HepG2 (cell line): Measurements from ENCODE around the gene SMYD4. TPM values are rescaled to one million over a fixed set of nuclear protein-coding genes. Genes with fewer than 3 reads are reported as not detected.

Experiments used
- ARNT ChIP-seq: fragments of 450-650 bp; IDR thresholded peaks from 2 replicates; pipeline ENCODE4 v1.6.1; 2017
- ARNTL ChIP-seq: sonication (generic); formaldehyde crosslinking; IDR thresholded peaks from 2 replicates; pipeline ENCODE4 v1.4.0; 2020; ENCODE audit warnings: mild to moderate bottlenecking, missing genetic modification reagents
- ERF ChIP-seq: IDR thresholded peaks from 2 replicates; pipeline ENCODE4 v1.6.1; 2018; ENCODE audit warnings: missing biosample characterization, missing genetic modification reagents
- HNRNPL ChIP-seq: fragments of 200-400 bp; formaldehyde crosslinking; IDR thresholded peaks from 2 replicates; pipeline ENCODE4 v1.6.1; 2017; ENCODE audit warnings: mild to moderate bottlenecking, low read depth, low read length
- MAFK ChIP-seq, 2 experiments: IDR thresholded peaks in 1 of 2; conservative IDR thresholded peaks in 1 of 2; 2 replicates each; pipeline ENCODE4 v1.6.1; 2011; ENCODE audit warnings: improper control_type of control experiment in 2 of 2, low read length in 2 of 2
- RARG ChIP-seq: sonication (generic); formaldehyde crosslinking; IDR thresholded peaks from 2 replicates; pipeline ENCODE4 v1.4.0; 2020; ENCODE audit warnings: low read depth, mild to moderate bottlenecking, missing genetic modification reagents
- SKI ChIP-seq: fragments of 450-650 bp; IDR thresholded peaks from one replicate; pipeline ENCODE4 v1.6.1; 2018; ENCODE audit warnings: mild to moderate bottlenecking; ENCODE audit not compliant: partially characterized antibody
- SMARCE1 ChIP-seq: fragments of 450-650 bp; IDR thresholded peaks from 2 replicates; pipeline ENCODE4 v1.6.1; 2017; ENCODE audit warnings: borderline replicate concordance
- SP4 ChIP-seq: sonication (generic); formaldehyde crosslinking; IDR thresholded peaks from 2 replicates; pipeline ENCODE4 v1.8.1; 2023; ENCODE audit warnings: mild to moderate bottlenecking, missing genetic modification reagents
- SSRP1 ChIP-seq: IDR thresholded peaks from 2 replicates; pipeline ENCODE4 v1.6.1; 2016; ENCODE audit warnings: control low read depth
- ZBTB33 ChIP-seq: sonication (generic); formaldehyde crosslinking; IDR thresholded peaks from 2 replicates; pipeline ENCODE4 v1.4.0; 2020; ENCODE audit warnings: missing genetic modification reagents
- ZBTB4 ChIP-seq: sonication (generic); formaldehyde crosslinking; IDR thresholded peaks from 2 replicates; pipeline ENCODE4 v1.4.0; 2020; ENCODE audit warnings: missing genetic modification reagents, mild to moderate bottlenecking, borderline replicate concordance
- ZNF281 ChIP-seq: sonication (generic); formaldehyde crosslinking; IDR thresholded peaks from 2 replicates; pipeline ENCODE4 v1.4.0; 2020; ENCODE audit warnings: missing genetic modification reagents, borderline replicate concordance
- ZNF317 ChIP-seq: sonication (generic); formaldehyde crosslinking; IDR thresholded peaks from 2 replicates; pipeline ENCODE4 v1.5.0; 2020; ENCODE audit warnings: mild to moderate bottlenecking, missing genetic modification reagents
- ZNF678 ChIP-seq: sonication (generic); formaldehyde crosslinking; IDR thresholded peaks from 2 replicates; pipeline ENCODE4 v1.4.0; 2020; ENCODE audit warnings: mild to moderate bottlenecking, missing genetic modification reagents
- ZNF800 ChIP-seq: sonication (generic); formaldehyde crosslinking; IDR thresholded peaks from 2 replicates; pipeline ENCODE4 v1.4.0; 2020; ENCODE audit warnings: missing genetic modification reagents
- ZSCAN9 ChIP-seq: IDR thresholded peaks from 2 replicates; pipeline ENCODE4 v1.6.1; 2016; ENCODE audit warnings: borderline replicate concordance
- polyA plus RNA-seq, 8 experiments: library from polyadenylated mRNA; depleted of rRNA in 3 of 8; stranded (reverse) in 7 of 8; unstranded in 1 of 8; fragments of >200 nt; fragmentation: Illumina TruSeq in 4 of 8; extraction: Trizol in 4 of 8; gene quantifications; 2 replicates each; pipeline versions ENCODE4 v1.2.1 to v1.2.3, GENCODE V29; 2011 to 2016; ENCODE audit warnings: low read depth in 4 of 8, missing spikeins in 1 of 8, mixed read lengths in 1 of 8; ENCODE audit not compliant: insufficient read depth in 1 of 8
- total RNA-seq, 5 experiments: library from RNA; depleted of rRNA; stranded (reverse); fragments of >200 nt; fragmentation: Illumina TruSeq; extraction: Trizol; gene quantifications; 2 replicates each; pipeline ENCODE4 v1.2.3, GENCODE V29; 2016; ENCODE audit warnings: low read depth in 1 of 5

SMYD4 gene
- total and polyA plus RNA-seq, 2 of the 13 experiments (the other 11 are each of a cell fraction or from before 2014, with no cell fraction given): 7.4 to 11.3 TPM

- TF ChIP-seq ZSCAN9 (CRISPR knock-in tag) (no peak), ARNT (no peak), SSRP1 (CRISPR knock-in tag) (no peak), MAFK (conservative IDR thresholded peaks at IDR 0.05 in 1 of 2, IDR thresholded peaks at IDR 0.05 in 1 of 2; ENCODE audit: low read length in 2 of 2) (no peak), ZNF678 (no peak), ARNTL (CRISPR knock-in tag) (no peak), ZBTB4 (CRISPR knock-in tag) (0 out of 2 replicates have a peak, but pooled peaks have one; percentile 22), SMARCE1 (no peak), ZBTB33 (CRISPR knock-in tag) (peak; percentile 66; the same call in 1 of the 2 replicates), RARG (CRISPR knock-in tag) (no peak), SP4 (CRISPR knock-in tag) (no peak), HNRNPL (peak; percentile 50; the same call in 1 of the 2 replicates), ERF (CRISPR knock-in tag) (no peak), ZNF800 (no peak), ZNF281 (no peak), ZNF317 (no peak), SKI (no peak)
Observed at GRCh38 chr17:1746975-1747543, 82.6 kb downstream of the SMYD4 start (continued).
